Motor neuron (in vitro differentiated cells): ENCODE data around the gene DPM3. TPM values are rescaled to one million over a fixed set of nuclear protein-coding genes. Genes with fewer than 3 reads are reported as not detected.
"Not testable (repeated sequence)": the region's sequence is repeated elsewhere in the genome, so short reads cannot be mapped to it uniquely, and the experiment has no call there.

Experiments
- ATAC-seq, 8 experiments: fragments of 200-7000 bp; cut with Tn5 transposase; replicated peaks in 6 of 8; 2 replicates each; pipeline ENCODE4 v1.8.0; 2021; ENCODE audit warnings: mild to moderate bottlenecking in 8 of 8, moderate library complexity in 8 of 8
- H3K27ac ChIP-seq, 2 donors: fragments of 250-450 bp; sonication (Bioruptor Pico); 2 replicates each; pipeline ENCODE4 v1.9.0; 2021; ENCODE audit warnings: antibody characterized with exemption in 2 of 2, mild to moderate bottlenecking in 2 of 2, moderate library complexity in 1 of 2
- H3K4me1 ChIP-seq, 2 donors: fragments of 250-450 bp; sonication (Bioruptor Pico); replicated peaks in 1 of 2; 2 replicates each; pipeline ENCODE4 v1.6.1; 2021; ENCODE audit warnings: antibody characterized with exemption in 2 of 2, mild to moderate bottlenecking in 2 of 2, moderate library complexity in 1 of 2
- H3K4me3 ChIP-seq, 5 donors: fragments of 250-450 bp; sonication (Bioruptor Pico); 2 replicates each; pipeline ENCODE4 v1.9.0; 2021; ENCODE audit warnings: antibody characterized with exemption in 5 of 5, mild to moderate bottlenecking in 5 of 5, moderate library complexity in 4 of 5
- WGBS, 10 experiments: fragments of 450-650 bp; shearing (Covaris generic); methylation state at CpG; one replicate each; pipeline ENCODE4 v1.0.0; 2022; 5-methylcytosine and 5-hydroxymethylcytosine counted together
- in situ Hi-C, 9 experiments: fragments of 400-800 bp; cut with MboI; loops; one replicate each; pipeline ENCODE4 v1.15.0; 2021; ENCODE audit warnings: low sequenced_read_pairs in 9 of 9, low pct_unique_long_range_greater_than_20kb in 2 of 9; ENCODE audit not compliant: unreplicated experiment in 9 of 9
- total RNA-seq, 8 experiments: library from RNA; unstranded; fragments of 300-600 nt; gene quantifications; 2 replicates each; pipeline versions ENCODE4 v1.2.3 to v1.2.4, GENCODE V29; 2022

The DPM3 gene
- total RNA-seq, 8 experiments from 2014 or later, result 54.1 to 173 (median 119) TPM

GRCh38 chr1:155125511-155125945, 14.8 kb downstream of the DPM3 start:
- H3K4me1 ChIP-seq, result peaks cover 26 to 36% of the 10 kb centered on the region in 2 donors
- in situ Hi-C loops, result no loop called here
- no peak overlapping the region for H3K27ac ChIP-seq
- WGBS, 10 experiments, result 41 to 67% (median 54%) methylated on average over 1 to 4 of the region's 11 CpGs; no CpG with 5 or more reads in 6 of the 10 experiments
- H3K4me3 ChIP-seq, result no peak overlapping the region
- ATAC-seq, result no peak

GRCh38 chr1:155124503-155125463, 15.5 kb downstream of the DPM3 start:
- whole genome bisulfite sequencing, 10 experiments, result 20 to 73% (median 64%) methylated on average over 1 to 10 of the region's 16 CpGs; no CpG with 5 or more reads in 2 of the 10 experiments
- Histone ChIP-seq H3K4me3 (no peak overlapping the region), H3K4me1 (peaks cover 19 to 29% of the 10 kb centered on the region in 2 donors), H3K27ac (no peak overlapping the region)
- ATAC-seq, result peak in 1 of 8 experiments; percentile 23
- in situ Hi-C loops, result no loop called here

GRCh38 chr1:155123801-155124200, 16.5 kb downstream of the DPM3 start:
- ATAC-seq, result no peak
- Histone ChIP-seq H3K4me3 (no peak overlapping the region), H3K27ac (no peak overlapping the region), H3K4me1 (peaks cover 19 to 23% of the 10 kb centered on the region in 2 donors)
- 0 to 69% (median 63%) methylated on average over 1 to 4 of the region's 4 CpGs; no CpG with 5 or more reads in 2 of the 10 experiments for WGBS, 10 experiments
- in situ Hi-C loops, result no loop called here

GRCh38 chr1:155122308-155122707, 18.0 kb downstream of the DPM3 start:
- 0 to 100% (median 64%) methylated on average over 1 to 2 of the region's 2 CpGs; no CpG with 5 or more reads in 2 of the 10 experiments for WGBS, 10 experiments
- no peak for ATAC-seq
- in situ Hi-C loops, result no loop called here

GRCh38 chr1:155121249-155121648, 19.1 kb downstream of the DPM3 start:
- ATAC-seq, result no peak
- H3K4me1 ChIP-seq, result peaks cover 5 to 6% of the 10 kb centered on the region in 2 donors
- H3K4me3 ChIP-seq, result no peak overlapping the region
- 40 to 100% (median 80%) methylated on average over 1 to 2 of the region's 2 CpGs; no CpG with 5 or more reads in 4 of the 10 experiments for WGBS, 10 experiments
- no peak overlapping the region for H3K27ac ChIP-seq
- in situ Hi-C loops, result no loop called here

More at GRCh38 chr1:155122308-155122707, 18.0 kb downstream of the DPM3 start:
- H3K4me1 ChIP-seq, result peaks cover 12 to 14% of the 10 kb centered on the region in 2 donors
- no peak overlapping the region for H3K4me3 ChIP-seq
- H3K27ac ChIP-seq, result no peak overlapping the region

GRCh38 chr1:155120253-155120652, 20.1 kb downstream of the DPM3 start:
- Histone ChIP-seq H3K27ac (no peak overlapping the region), H3K4me3 (no peak overlapping the region), H3K4me1 (no peaks in the 10 kb centered on the region)
- 17 to 64% (median 53%) methylated on average over 1 to 6 of the region's 6 CpGs; no CpG with 5 or more reads in 3 of the 10 experiments for WGBS, 10 experiments
- in situ Hi-C loops, result no loop called here
- ATAC-seq, result no peak

GRCh38 chr1:155118090-155118489, 22.2 kb downstream of the DPM3 start:
- H3K4me1 ChIP-seq, ATAC-seq, H3K4me3 ChIP-seq, in situ Hi-C loops, H3K27ac ChIP-seq: not testable (repeated sequence)
- 54 to 93% (median 75%) methylated on average over 2 to 7 of the region's 7 CpGs; no CpG with 5 or more reads in 3 of the 10 experiments for WGBS, 10 experiments

GRCh38 chr1:155117610-155118009, 22.7 kb downstream of the DPM3 start:
- WGBS, 10 experiments, result 15 to 80% (median 50%) methylated on average over 1 to 2 of the region's 4 CpGs; no CpG with 5 or more reads in 5 of the 10 experiments
- no peak for ATAC-seq
- no peak overlapping the region for H3K27ac ChIP-seq
- no peaks in the 10 kb centered on the region for H3K4me1 ChIP-seq
- no peak overlapping the region for H3K4me3 ChIP-seq
- in situ Hi-C loops, result no loop called here

GRCh38 chr1:155116113-155116764, 24.1 kb downstream of the DPM3 start:
- ATAC-seq, result no peak
- WGBS, 10 experiments, result 0 to 100% (median 39%) methylated on average over 1 to 3 of the region's 5 CpGs; no CpG with 5 or more reads in 4 of the 10 experiments
- Histone ChIP-seq H3K4me3 (no peak overlapping the region), H3K27ac (no peak overlapping the region), H3K4me1 (no peaks in the 10 kb centered on the region)
- in situ Hi-C loops, result no loop called here

- ATAC-seq, result no peak
- Histone ChIP-seq H3K4me3 (no peak overlapping the region), H3K27ac (no peak overlapping the region), H3K4me1 (no peaks in the 10 kb centered on the region)
- WGBS, 10 experiments, result 26 to 90% (median 71%) methylated on average over 1 to 5 of the region's 5 CpGs; no CpG with 5 or more reads in 1 of the 10 experiments
- in situ Hi-C loops, result no loop called here
Measured at GRCh38 chr1:155113450-155113980, 26.8 kb downstream of the DPM3 start.

GRCh38 chr1:155110826-155111225, 29.5 kb downstream of the DPM3 start:
- 28 to 92% (median 75%) methylated on average over 1 to 8 of the region's 8 CpGs for WGBS, 10 experiments
- no peak overlapping the region for H3K4me3 ChIP-seq
- peak in 1 of 8 experiments; percentile 18 for ATAC-seq

GRCh38 chr1:155110381-155110780, 29.9 kb downstream of the DPM3 start:
- no peak overlapping the region for H3K27ac ChIP-seq
- H3K4me1 ChIP-seq, result no peaks in the 10 kb centered on the region
- in situ Hi-C loops, result no loop called here
- ATAC-seq, result no peak
- H3K4me3 ChIP-seq, result no peak overlapping the region
- WGBS, 10 experiments, result 10 to 78% (median 68%) methylated on average over 2 to 8 of the region's 8 CpGs

More at GRCh38 chr1:155110826-155111225, 29.5 kb downstream of the DPM3 start:
- Histone ChIP-seq H3K4me1 (no peaks in the 10 kb centered on the region), H3K27ac (no peak overlapping the region)
- in situ Hi-C loops, result no loop called here
